Ammon's horn (tissue), 1 donor: ENCODE data around the gene EXOC7.

Source experiments
- DNase-seq: peaks from one replicate; pipeline ENCODE4 v3.0.0-alpha.2; 2016; ENCODE audit warnings: low spot score

The EXOC7 gene

GRCh38 chr17:76121932-76122430 is 18.4 kb upstream of the EXOC7 start:
- DNase-seq: no peak

- DNase-seq: no peak
Observed at GRCh38 chr17:76120658-76121008, 17.0 kb upstream of the EXOC7 start.

GRCh38 chr17:76119409-76120371 is 16.1 kb upstream of the EXOC7 start:
- DNase-seq: no peak

DNA sequence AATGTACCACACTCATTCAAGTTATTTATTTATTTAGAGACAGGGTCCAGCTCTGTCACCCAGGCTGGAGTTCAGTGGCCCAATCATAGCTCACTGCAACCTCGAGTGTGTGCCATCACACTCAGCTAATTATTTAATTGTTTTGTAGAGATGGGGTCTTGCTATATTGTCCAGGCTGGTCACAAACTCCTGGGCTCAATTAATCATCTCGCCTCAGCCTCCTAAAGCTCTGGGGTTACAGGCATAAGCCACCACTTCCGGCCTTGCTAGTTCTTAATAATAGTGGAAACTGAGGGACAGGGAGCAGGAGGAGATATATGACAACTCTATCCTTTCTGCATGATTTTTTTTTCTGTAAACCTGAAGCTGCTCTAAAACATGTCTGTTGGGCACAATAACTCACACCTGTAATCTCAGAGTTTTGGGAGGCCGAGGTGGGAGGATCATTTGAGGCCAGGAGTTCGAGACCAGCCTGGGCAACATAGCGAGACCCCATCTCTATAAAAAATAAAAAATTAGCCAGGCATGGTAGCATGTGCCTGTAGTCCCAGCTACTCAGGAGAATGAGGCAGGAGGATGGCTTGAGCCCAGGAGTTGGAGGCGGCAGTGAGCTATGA is 11.7 kb upstream of the EXOC7 start:
- DNase-seq: no peak

DNA sequence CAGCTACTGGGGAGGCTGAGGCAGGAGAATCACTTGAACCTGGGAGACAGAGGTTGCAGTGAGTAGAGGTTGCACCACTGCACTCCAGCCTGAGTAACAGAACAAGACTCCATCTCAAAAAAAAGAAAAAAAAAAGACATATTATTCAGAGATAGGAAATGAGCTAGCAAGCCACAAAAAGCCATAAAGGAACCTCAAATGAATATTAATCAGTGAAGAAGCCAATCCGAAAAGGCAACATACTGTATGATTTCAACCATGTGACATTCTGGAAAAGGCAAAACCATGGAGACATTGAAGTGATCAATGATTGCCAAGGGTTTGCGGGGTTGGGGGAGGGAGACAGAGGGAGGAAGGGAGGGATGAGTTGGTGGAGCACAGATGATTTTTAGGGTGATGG is 8.4 kb upstream of the EXOC7 start:
- DNase-seq: no peak

- no peak for DNase-seq
Observed at GRCh38 chr17:76107509-76107908, 3.9 kb upstream of the EXOC7 start.

GRCh38 chr17:76106703-76107102 is 3.1 kb upstream of the EXOC7 start:
- DNase-seq: no peak

GRCh38 chr17:76104896-76105231 is 1.3 kb upstream of the EXOC7 start:
- DNase-seq: no peak

DNA sequence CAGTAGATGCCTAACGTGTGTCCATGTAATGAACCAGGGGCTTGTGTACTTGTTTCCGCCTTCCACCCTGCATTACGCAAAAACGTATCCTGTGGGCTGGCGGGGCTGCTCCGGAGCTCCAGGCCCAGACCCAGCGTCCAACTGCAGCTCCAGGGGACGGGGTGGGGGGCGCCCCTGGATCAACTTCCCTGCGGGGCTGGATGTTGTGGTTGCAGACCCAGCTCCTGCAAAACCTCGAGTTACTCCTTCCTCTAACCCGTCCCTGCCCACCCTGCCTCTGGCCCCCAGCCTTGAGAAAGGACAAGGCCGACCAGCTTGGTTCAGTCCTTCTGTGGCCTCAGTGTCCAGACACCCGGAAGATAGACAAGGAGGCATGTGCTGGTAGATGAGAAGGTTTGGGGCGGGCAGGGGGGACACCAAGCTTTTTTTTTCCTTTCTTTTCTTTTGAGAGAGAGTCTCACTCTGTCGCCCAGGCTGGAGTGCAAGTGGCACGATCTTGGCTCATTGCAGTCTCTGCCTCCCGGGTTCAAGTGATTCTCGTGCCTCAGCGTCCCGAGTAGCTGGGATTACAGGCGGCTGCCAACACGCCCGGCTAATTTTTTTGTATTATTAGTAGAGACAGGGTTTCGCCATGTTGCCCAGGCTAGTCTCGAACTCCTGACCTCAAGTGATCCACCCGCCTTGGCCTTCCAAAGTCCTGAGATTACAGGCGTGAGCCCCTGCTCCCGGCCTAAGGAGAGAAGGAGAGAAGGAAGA is 731 bp upstream of the EXOC7 start:
- no peak for DNase-seq

- DNase-seq: no peak
Observed at GRCh38 chr17:76102944-76103273, 678 bp downstream of the EXOC7 start.

- DNase-seq: no peak
Observed at GRCh38 chr17:76097716-76098295, 5.8 kb downstream of the EXOC7 start.

- no peak for DNase-seq
Observed at GRCh38 chr17:76095943-76096342, 7.6 kb downstream of the EXOC7 start.

DNA sequence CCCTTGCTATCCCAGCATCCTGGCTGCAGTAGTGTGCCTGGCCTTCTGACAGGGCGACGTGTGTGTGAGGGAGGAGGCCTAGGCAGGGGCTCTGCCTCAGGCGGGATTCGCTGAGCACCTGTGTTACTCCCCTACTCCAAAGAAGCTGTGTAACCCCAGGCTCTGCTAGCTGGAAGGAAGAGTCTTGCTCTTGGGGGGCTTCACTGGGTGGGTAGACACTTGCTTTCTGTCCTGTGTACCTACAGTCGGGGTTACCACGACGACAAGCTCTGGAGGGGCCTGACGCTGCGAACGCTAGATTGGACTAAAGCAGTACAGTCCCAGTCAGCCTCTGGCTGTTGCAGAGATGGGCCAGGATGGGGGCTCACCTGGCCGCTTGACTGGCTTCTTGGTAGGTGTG is 9.5 kb downstream of the EXOC7 start:
- no peak for DNase-seq

- peak; percentile 61 for DNase-seq
Observed at GRCh38 chr17:76092526-76093413, 10.8 kb downstream of the EXOC7 start.

DNA sequence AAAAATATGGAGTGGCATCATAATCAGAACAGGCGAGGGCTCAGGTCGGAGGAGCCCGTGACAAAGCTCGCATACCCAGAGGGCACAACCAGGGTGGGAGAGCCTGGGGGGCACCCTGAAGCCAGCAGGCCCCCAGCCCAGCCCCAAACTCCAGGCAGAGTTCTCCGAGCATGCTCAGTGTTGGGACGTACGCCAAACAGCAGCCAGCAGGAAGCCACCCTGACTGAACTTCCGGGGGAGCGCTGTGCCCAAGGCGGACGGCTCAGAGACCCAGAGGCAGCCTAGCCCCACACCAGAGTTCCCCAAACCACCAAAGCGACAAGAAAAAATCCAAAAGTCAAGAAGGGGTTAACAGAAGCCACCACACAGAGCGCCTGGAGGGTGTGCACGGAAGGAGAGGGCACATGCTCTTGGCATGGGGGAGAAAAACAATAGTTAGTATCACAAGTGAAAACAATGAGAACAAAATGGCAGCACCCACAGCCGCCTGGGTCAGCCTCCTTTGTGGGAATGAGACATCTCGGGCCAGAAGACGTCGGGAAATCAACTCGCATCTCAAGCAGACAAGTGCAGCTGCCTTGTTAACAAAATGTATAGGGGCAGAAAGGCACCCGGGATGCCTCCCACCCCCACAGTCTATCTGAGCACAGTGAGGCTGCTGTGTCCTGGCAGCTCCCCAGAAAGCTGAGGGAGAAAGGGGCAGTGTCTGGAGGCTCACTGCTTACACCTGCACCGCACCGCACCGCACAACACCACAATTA is 11.9 kb downstream of the EXOC7 start:
- DNase-seq: no peak

DNA sequence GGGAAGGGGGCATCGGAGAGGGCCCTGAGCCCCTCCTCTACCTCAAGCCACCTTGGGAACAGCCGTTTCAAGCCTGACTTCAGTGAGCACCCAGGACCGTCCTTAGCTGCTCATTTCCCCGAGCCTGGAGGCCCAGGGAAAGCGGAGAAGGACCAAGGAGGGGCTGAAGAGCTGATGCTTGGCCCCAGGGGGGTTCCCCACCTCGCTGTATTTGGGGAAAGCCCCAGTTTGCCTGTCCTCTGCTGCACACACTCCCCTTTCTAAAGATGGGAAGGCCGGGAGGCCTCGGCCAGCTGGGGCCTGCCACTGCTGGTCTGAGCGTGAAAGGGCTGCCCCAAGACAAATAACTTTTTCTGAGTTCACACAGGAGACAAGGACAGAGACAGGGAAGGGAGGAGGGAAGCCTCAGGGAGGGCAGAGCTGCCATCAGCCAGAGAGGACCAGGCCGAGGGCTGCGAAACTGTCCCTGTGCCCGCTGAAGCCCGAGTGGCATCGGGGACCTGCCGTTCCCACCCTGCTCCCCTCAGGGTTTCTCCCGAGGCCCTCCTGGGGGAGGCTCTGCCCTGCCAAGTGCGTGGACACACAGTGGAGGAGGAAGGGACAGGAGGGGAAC is 13.0 kb downstream of the EXOC7 start:
- no peak for DNase-seq

GRCh38 chr17:76089680-76090516 is 13.7 kb downstream of the EXOC7 start:
- DNase-seq: no peak

- no peak for DNase-seq
Observed at GRCh38 chr17:76088868-76089576, 14.6 kb downstream of the EXOC7 start.
